Astrocyte (in vitro differentiated cells and primary cell): ENCODE results near the gene RASA2. TPM values are rescaled to one million over a fixed set of nuclear protein-coding genes. Genes with fewer than 3 reads are reported as not detected.

ENCODE experiments used
- DNase-seq: peaks from one replicate; pipeline ENCODE4 v3.0.0-alpha.2; 2010; ENCODE audit warnings: low read depth
- FAIRE-seq: peaks from 2 replicates; lab custom pipeline; 2011; peaks lifted over from hg19 to GRCh38; lab: Jason Lieb, UNC
- H2AFZ ChIP-seq: 2 replicates; pipeline ENCODE4 v1.6.0; 2012; ENCODE audit warnings: low read depth, low read length, inconsistent platforms
- H3K27ac ChIP-seq: 2 replicates; pipeline ENCODE4 v1.5.1; 2011; ENCODE audit warnings: low read depth, low read length, inconsistent platforms
- H3K27me3 ChIP-seq: 2 replicates; pipeline ENCODE4 v1.6.0; 2011; ENCODE audit warnings: low read length, inconsistent platforms; ENCODE audit not compliant: insufficient read depth
- H3K36me3 ChIP-seq: 2 replicates; pipeline ENCODE4 v1.5.1; 2011; ENCODE audit warnings: low read length, inconsistent platforms; ENCODE audit not compliant: insufficient read depth
- H3K4me1 ChIP-seq: 2 replicates; pipeline ENCODE4 v1.5.1; 2011; ENCODE audit warnings: low read length, inconsistent platforms; ENCODE audit not compliant: insufficient read depth
- H3K4me2 ChIP-seq: 2 replicates; pipeline ENCODE4 v1.6.0; 2012; ENCODE audit warnings: low read length, inconsistent platforms
- H3K4me3 ChIP-seq: 2 replicates; pipeline ENCODE4 v1.5.1; 2011; ENCODE audit warnings: low read depth, mild to moderate bottlenecking, low read length, inconsistent platforms; ENCODE audit not compliant: insufficient read depth
- H3K79me2 ChIP-seq: 2 replicates; pipeline ENCODE4 v1.6.0; 2012; ENCODE audit warnings: mild to moderate bottlenecking, low read length, inconsistent platforms; ENCODE audit not compliant: insufficient read depth
- H3K9ac ChIP-seq: 2 replicates; pipeline ENCODE4 v1.6.0; 2012; ENCODE audit warnings: mild to moderate bottlenecking, low read length, inconsistent platforms
- H3K9me3 ChIP-seq: 2 replicates; pipeline ENCODE4 v1.5.1; 2012; ENCODE audit warnings: low read depth, mild to moderate bottlenecking, low read length, inconsistent platforms; ENCODE audit not compliant: insufficient read depth
- H4K20me1 ChIP-seq: 2 replicates; pipeline ENCODE4 v1.6.0; 2012; ENCODE audit warnings: low read length, inconsistent platforms; ENCODE audit not compliant: insufficient read depth
- H3K27ac Mint-ChIP-seq: one replicate; pipeline ENCODE4 v1.8.0; 2021; ENCODE audit warnings: mild to moderate bottlenecking, mixed read lengths; ENCODE audit not compliant: unreplicated experiment
- H3K27me3 Mint-ChIP-seq: one replicate; pipeline ENCODE4 v1.8.0; 2021; ENCODE audit warnings: low read depth, mixed read lengths; ENCODE audit not compliant: unreplicated experiment
- H3K36me3 Mint-ChIP-seq: one replicate; pipeline ENCODE4 v1.8.0; 2021; ENCODE audit warnings: low read depth, mixed read lengths; ENCODE audit not compliant: unreplicated experiment
- H3K4me1 Mint-ChIP-seq: one replicate; pipeline ENCODE4 v1.8.0; 2021; ENCODE audit warnings: low read depth, mixed read lengths; ENCODE audit not compliant: unreplicated experiment
- H3K4me3 Mint-ChIP-seq: one replicate; pipeline ENCODE4 v1.8.0; 2021; ENCODE audit warnings: mild to moderate bottlenecking, moderate library complexity, mixed read lengths; ENCODE audit not compliant: unreplicated experiment
- H3K9me3 Mint-ChIP-seq: one replicate; pipeline ENCODE4 v1.8.0; 2021; ENCODE audit warnings: mild to moderate bottlenecking, mixed read lengths; ENCODE audit not compliant: unreplicated experiment
- CTCF ChIP-seq: IDR thresholded peaks from 2 replicates; pipeline ENCODE4 v1.5.1; 2011; ENCODE audit warnings: low read depth, mild to moderate bottlenecking, inconsistent platforms, low read length, moderate library complexity; ENCODE audit not compliant: insufficient read depth
- EZH2 ChIP-seq: IDR thresholded peaks from 2 replicates; pipeline ENCODE4 v1.6.1; 2012; ENCODE audit warnings: mild to moderate bottlenecking, low read length, inconsistent platforms; ENCODE audit not compliant: insufficient read depth
- total RNA-seq: library from RNA; stranded (reverse); gene quantifications from 2 replicates; pipeline ENCODE4 v1.2.1, GENCODE V29; 2021

Gene RASA2
- total RNA-seq, 1 donor from 2014 or later: 19.0 TPM

GRCh38 chr3:141564241-141564640, 77.4 kb downstream of the RASA2 start:
- no peaks in the 10 kb centered on the region for H3K27me3 Mint-ChIP-seq
- no peak overlapping the region for H3K27ac Mint-ChIP-seq
- no peak for DNase-seq
- no peaks in the 10 kb centered on the region for H3K27me3 ChIP-seq
- no peaks in the 10 kb centered on the region for H3K9me3 Mint-ChIP-seq
- H3K9me3 ChIP-seq: no peaks in the 10 kb centered on the region
- TF ChIP-seq CTCF (no peak), EZH2 (no peak)
- H3K4me3 ChIP-seq: no peak overlapping the region
- H3K79me2 ChIP-seq: no peaks in the 10 kb centered on the region
- no peak overlapping the region for H2AFZ ChIP-seq
- H3K4me3 Mint-ChIP-seq: no peak overlapping the region
- H3K27ac ChIP-seq: no peak overlapping the region
- no peak for FAIRE-seq
- H4K20me1 ChIP-seq: no peaks in the 10 kb centered on the region
- H3K36me3 Mint-ChIP-seq: peaks cover 8% of the 10 kb centered on the region
- no peaks in the 10 kb centered on the region for H3K4me1 Mint-ChIP-seq
- peaks cover 18% of the 10 kb centered on the region for H3K36me3 ChIP-seq
- no peak overlapping the region for H3K9ac ChIP-seq
- H3K4me1 ChIP-seq: no peaks in the 10 kb centered on the region
- H3K4me2 ChIP-seq: no peak overlapping the region

GRCh38 chr3:141570068-141570467, 83.2 kb downstream of the RASA2 start:
- TF ChIP-seq CTCF (no peak), EZH2 (no peak)
- Histone ChIP-seq H3K4me1 (no peaks in the 10 kb centered on the region), H4K20me1 (no peaks in the 10 kb centered on the region), H3K36me3 (peaks cover 23% of the 10 kb centered on the region), H3K9me3 (no peaks in the 10 kb centered on the region), H3K27me3 (no peaks in the 10 kb centered on the region), H3K4me2 (no peak overlapping the region), H3K79me2 (no peaks in the 10 kb centered on the region), H2AFZ (no peak overlapping the region), H3K4me3 (no peak overlapping the region), H3K27ac (no peak overlapping the region), H3K9ac (no peak overlapping the region)
- no peak overlapping the region for H3K27ac Mint-ChIP-seq
- no peaks in the 10 kb centered on the region for H3K9me3 Mint-ChIP-seq
- no peaks in the 10 kb centered on the region for H3K27me3 Mint-ChIP-seq
- H3K36me3 Mint-ChIP-seq: peaks cover 7% of the 10 kb centered on the region
- DNase-seq (no peak), FAIRE-seq (no peak)
- no peak overlapping the region for H3K4me3 Mint-ChIP-seq
- H3K4me1 Mint-ChIP-seq: no peaks in the 10 kb centered on the region

GRCh38 chr3:141575879-141576743, 89.3 kb downstream of the RASA2 start:
- H2AFZ ChIP-seq: no peak overlapping the region
- DNase-seq: peak; percentile 12
- H3K27me3 ChIP-seq: no peaks in the 10 kb centered on the region
- peak overlapping the region; percentile 35 for H3K4me2 ChIP-seq
- Mint-ChIP-seq H3K36me3 (peaks cover 2% of the 10 kb centered on the region), H3K4me1 (no peaks in the 10 kb centered on the region), H3K4me3 (no peak overlapping the region), H3K27me3 (no peaks in the 10 kb centered on the region), H3K9me3 (no peaks in the 10 kb centered on the region), H3K27ac (no peak overlapping the region)
- H4K20me1 ChIP-seq: no peaks in the 10 kb centered on the region
- H3K9me3 ChIP-seq: no peaks in the 10 kb centered on the region
- FAIRE-seq: peak; percentile 9
- H3K9ac ChIP-seq: no peak overlapping the region
- no peak overlapping the region for H3K27ac ChIP-seq
- H3K79me2 ChIP-seq: no peaks in the 10 kb centered on the region
- peaks cover 41% of the 10 kb centered on the region for H3K36me3 ChIP-seq
- H3K4me3 ChIP-seq: no peak overlapping the region
- TF ChIP-seq CTCF (peak; percentile 34), EZH2 (no peak)
- H3K4me1 ChIP-seq: no peaks in the 10 kb centered on the region
